ENCODE data around the gene ZCCHC3. TPM values are rescaled to one million over a fixed set of nuclear protein-coding genes. Genes with fewer than 3 reads are reported as not detected.
"Not testable (repeated sequence)": the region's sequence is repeated elsewhere in the genome, so short reads cannot be mapped to it uniquely, and the experiment has no call there.

The ZCCHC3 gene
- total RNA-seq, result 10 to 100 TPM; 21.3 to 21.6 TPM

- Mint-ChIP-seq H3K4me3 (peak within 1 kb of the TSS; percentile 99 to 100), H3K27me3 (ENCODE audit: low read depth) (no peaks in the 10 kb centered on the region), H3K27ac (peak within 1 kb of the TSS; percentile 99), H3K36me3 (ENCODE audit: insufficient read depth in 2 of 2) (peaks cover 8 to 21% of the 10 kb centered on the region in 2 donors), H3K9me3 (no peaks in the 10 kb centered on the region), H3K4me1 (ENCODE audit: low read depth) (peaks cover 52% of the 10 kb centered on the region)
- DNase-seq (peak; percentile 91), ATAC-seq (replicated peaks in 1 of 2) (peak; percentile 88 to 90)
Observed at GRCh38 chr20:297098-297924, at the start of gene ZCCHC3. ZCCHC3 (plus strand) TSS chr20:297570; CDS start chr20:297587, 17 bp downstream.

- no peak for ATAC-seq (replicated peaks in 1 of 2)
- DNase-seq, result no peak
- no peaks in the 10 kb centered on the region for H3K27me3 Mint-ChIP-seq (ENCODE audit: low read depth)
- peaks cover 6% of the 10 kb centered on the region for H3K4me1 Mint-ChIP-seq (ENCODE audit: low read depth)
- H3K4me3 Mint-ChIP-seq, result no peak overlapping the region
- peaks cover 0 to 1% of the 10 kb centered on the region in 2 donors for H3K9me3 Mint-ChIP-seq
- no peaks in the 10 kb centered on the region for H3K36me3 Mint-ChIP-seq (ENCODE audit: insufficient read depth in 2 of 2)
- no peak overlapping the region for H3K27ac Mint-ChIP-seq
Observed at GRCh38 chr20:251354-251753, 46.0 kb upstream of the ZCCHC3 start.

DNA sequence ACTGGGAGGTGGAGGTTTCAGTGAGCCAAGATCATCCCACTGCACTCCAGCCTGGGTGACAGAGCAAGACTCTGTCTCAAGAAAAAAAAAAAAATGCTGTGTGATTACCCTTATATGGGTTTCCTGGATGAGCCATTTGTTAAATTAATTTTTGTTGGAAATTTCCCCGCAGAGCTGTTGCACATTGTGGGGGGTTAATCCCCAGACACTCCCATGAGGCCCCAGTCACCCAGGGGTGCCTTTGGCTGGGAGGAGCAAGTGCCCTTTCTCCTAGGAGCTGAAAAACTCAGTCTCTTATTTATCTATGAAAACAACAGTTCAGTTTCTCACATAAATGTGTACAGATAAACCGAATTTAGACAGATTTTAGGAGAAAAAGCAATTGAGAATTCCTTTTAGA lies 44.6 kb upstream of the ZCCHC3 start:
- Mint-ChIP-seq H3K27me3 (ENCODE audit: low read depth) (no peaks in the 10 kb centered on the region), H3K27ac (no peak overlapping the region), H3K4me3 (no peak overlapping the region), H3K9me3 (no peaks in the 10 kb centered on the region), H3K36me3 (ENCODE audit: insufficient read depth in 2 of 2) (no peaks in the 10 kb centered on the region), H3K4me1 (ENCODE audit: low read depth) (peaks cover 8% of the 10 kb centered on the region)
- DNase-seq (no peak), ATAC-seq (replicated peaks in 1 of 2) (no peak)

DNA sequence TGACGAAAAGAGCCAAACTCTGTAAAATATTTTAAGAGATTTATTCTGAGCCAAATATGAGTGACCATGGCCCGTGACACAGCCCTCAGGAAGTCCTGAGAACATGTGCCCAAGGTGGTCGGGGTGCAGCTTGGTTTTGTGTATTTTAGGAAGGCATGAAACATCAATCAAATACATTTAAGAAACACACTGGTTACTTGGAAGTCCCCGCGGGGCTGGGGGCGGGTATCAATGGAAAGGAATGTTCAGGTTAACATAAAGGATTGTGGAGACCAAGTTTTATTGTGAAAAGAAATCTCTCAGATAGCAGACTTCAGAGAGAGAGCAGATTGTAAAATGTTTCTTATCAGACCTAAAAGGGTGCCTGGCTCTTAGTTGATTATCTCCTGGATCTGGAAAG lies 43.9 kb upstream of the ZCCHC3 start:
- peaks cover 15% of the 10 kb centered on the region for H3K4me1 Mint-ChIP-seq (ENCODE audit: low read depth)
- H3K36me3 Mint-ChIP-seq (ENCODE audit: insufficient read depth in 2 of 2); H3K4me3 Mint-ChIP-seq; H3K9me3 Mint-ChIP-seq; H3K27me3 Mint-ChIP-seq (ENCODE audit: low read depth); H3K27ac Mint-ChIP-seq; DNase-seq; ATAC-seq (replicated peaks in 1 of 2): not testable (repeated sequence)

GRCh38 chr20:257419-257818 lies 40.0 kb upstream of the ZCCHC3 start, which contains the start of gene DEFB132:
DEFB132 (plus strand) TSS chr20:257724; CDS start chr20:257779, 55 bp downstream.
- Mint-ChIP-seq H3K36me3 (ENCODE audit: insufficient read depth in 2 of 2) (no peaks in the 10 kb centered on the region), H3K27ac (no peak within 1 kb of the TSS), H3K27me3 (ENCODE audit: low read depth) (peaks cover 10% of the 10 kb centered on the region), H3K4me3 (peak within 1 kb of the TSS in 1 of 2 donors; percentile 56), H3K9me3 (no peaks in the 10 kb centered on the region), H3K4me1 (ENCODE audit: low read depth) (peaks cover 21% of the 10 kb centered on the region)
- ATAC-seq (replicated peaks in 1 of 2), result no peak
- no peak for DNase-seq

GRCh38 chr20:258269-258858 lies 39.0 kb upstream of the ZCCHC3 start:
- Mint-ChIP-seq H3K9me3 (no peaks in the 10 kb centered on the region), H3K27me3 (ENCODE audit: low read depth) (peaks cover 10% of the 10 kb centered on the region), H3K36me3 (ENCODE audit: insufficient read depth in 2 of 2) (no peaks in the 10 kb centered on the region), H3K4me3 (peak overlapping the region in 1 of 2 donors; percentile 56), H3K27ac (no peak overlapping the region), H3K4me1 (ENCODE audit: low read depth) (peaks cover 21% of the 10 kb centered on the region)
- DNase-seq, result no peak
- peak; percentile 76 to 87 for ATAC-seq (replicated peaks in 1 of 2)

GRCh38 chr20:258963-259362 lies 38.4 kb upstream of the ZCCHC3 start:
- Mint-ChIP-seq H3K9me3 (no peaks in the 10 kb centered on the region), H3K4me3 (peak overlapping the region in 1 of 2 donors; percentile 56), H3K27me3 (ENCODE audit: low read depth) (peaks cover 10% of the 10 kb centered on the region), H3K36me3 (ENCODE audit: insufficient read depth in 2 of 2) (no peaks in the 10 kb centered on the region), H3K27ac (no peak overlapping the region), H3K4me1 (ENCODE audit: low read depth) (peaks cover 21% of the 10 kb centered on the region)
- ATAC-seq (replicated peaks in 1 of 2) (peak; percentile 45 to 66), DNase-seq (no peak)

DNA sequence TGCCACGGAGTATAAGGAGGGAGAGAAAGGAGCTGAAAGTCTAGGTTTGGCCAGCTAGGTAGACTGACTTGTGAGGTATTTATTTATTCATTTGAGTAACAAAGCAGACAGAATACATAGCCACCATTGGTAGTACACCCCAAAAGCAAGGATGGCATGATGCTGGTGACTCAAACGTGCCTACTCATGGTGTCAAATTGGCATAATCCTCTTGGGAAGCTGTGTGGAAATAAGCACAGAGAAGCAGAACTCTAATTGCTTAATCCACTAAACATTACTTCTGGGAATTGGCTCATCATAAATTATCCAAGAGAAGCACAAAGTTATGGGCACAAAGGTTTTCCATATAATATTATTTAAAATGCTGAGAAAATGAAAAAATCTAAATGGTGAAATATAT lies 37.4 kb upstream of the ZCCHC3 start:
- Mint-ChIP-seq H3K27ac (no peak overlapping the region), H3K4me1 (ENCODE audit: low read depth) (peaks cover 21% of the 10 kb centered on the region), H3K36me3 (ENCODE audit: insufficient read depth in 2 of 2) (no peaks in the 10 kb centered on the region), H3K9me3 (no peaks in the 10 kb centered on the region), H3K4me3 (no peak overlapping the region), H3K27me3 (ENCODE audit: low read depth) (peaks cover 10% of the 10 kb centered on the region)
- no peak for DNase-seq
- ATAC-seq (replicated peaks in 1 of 2), result no peak

DNA sequence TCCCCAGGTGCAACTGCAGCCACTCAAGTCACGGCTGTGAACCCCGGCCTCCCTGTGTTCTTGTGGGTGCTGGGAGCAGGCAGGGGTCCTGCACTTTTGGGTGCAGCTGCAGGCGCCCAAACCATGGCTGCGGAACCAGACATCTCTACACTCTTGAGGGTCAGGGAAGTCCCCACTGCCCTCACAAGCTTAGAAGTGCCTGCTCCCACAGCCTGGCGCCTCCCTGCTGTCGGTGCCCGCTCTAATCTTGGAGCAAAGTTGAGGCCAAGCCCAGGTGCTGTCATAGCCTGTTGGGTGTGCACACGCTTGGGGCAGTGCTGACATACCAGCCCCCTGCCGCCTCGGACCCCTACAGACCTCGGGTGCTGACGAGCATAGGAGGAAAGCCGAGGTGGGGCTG lies 33.7 kb upstream of the ZCCHC3 start:
- DNase-seq (no peak), ATAC-seq (replicated peaks in 1 of 2) (no peak)
- H3K27ac Mint-ChIP-seq, result no peak overlapping the region
- H3K4me1 Mint-ChIP-seq (ENCODE audit: low read depth), result peaks cover 24% of the 10 kb centered on the region
- no peak overlapping the region for H3K4me3 Mint-ChIP-seq
- no peaks in the 10 kb centered on the region for H3K36me3 Mint-ChIP-seq (ENCODE audit: insufficient read depth in 2 of 2)
- peaks cover 15% of the 10 kb centered on the region for H3K27me3 Mint-ChIP-seq (ENCODE audit: low read depth)
- H3K9me3 Mint-ChIP-seq, result no peaks in the 10 kb centered on the region

DNA sequence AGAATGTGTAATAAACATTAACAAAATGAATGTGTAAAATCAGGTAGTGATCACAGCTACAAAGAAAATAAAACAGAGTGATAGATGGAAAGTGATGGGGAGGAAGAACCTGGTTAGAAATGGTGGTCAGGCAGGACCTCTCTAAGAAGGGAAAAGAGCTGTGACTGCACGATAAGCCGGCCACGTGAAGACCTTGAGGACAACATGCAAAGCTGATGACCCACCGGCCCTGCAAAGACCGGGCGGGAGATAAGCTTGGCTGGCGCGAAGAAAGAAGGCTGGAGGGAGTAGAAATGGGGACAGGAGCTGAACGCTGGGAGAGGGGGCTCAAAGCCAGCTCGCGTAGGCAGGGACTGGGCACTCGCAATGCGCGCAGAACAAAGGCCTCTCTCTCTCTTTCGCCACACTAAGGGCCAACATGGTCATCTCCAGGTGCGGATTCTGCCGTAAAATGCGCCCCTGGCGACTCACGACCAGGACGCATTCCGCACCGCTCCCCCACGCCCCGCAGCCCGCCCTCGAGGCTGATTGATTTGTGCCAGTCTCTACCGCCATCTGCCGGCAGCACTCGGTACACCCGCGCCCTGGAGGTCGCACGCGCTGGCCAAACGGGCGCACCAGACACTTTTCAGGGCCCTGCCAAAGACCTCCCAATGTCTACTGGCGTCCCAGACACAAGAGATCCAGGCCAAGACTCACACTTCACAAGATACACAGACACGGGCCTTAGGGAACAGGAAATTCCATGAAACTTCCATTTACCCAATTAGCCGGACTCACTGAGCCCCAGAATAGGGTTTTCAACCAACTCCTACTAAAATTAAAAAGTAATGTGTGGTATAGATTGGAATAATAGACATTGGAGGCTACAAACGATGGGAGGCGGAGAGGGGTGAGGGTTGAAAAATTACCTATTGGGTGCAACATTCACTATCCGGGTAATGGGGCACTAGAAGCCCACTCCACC lies 30.5 kb upstream of the ZCCHC3 start:
- peak; percentile 91 to 93 for DNase-seq
- peak overlapping the region; percentile 87 to 92 for H3K4me3 Mint-ChIP-seq
- H3K27ac Mint-ChIP-seq, result peak overlapping the region; percentile 1
- H3K36me3 Mint-ChIP-seq (ENCODE audit: insufficient read depth in 2 of 2), result no peaks in the 10 kb centered on the region
- no peaks in the 10 kb centered on the region for H3K9me3 Mint-ChIP-seq
- peaks cover 5% of the 10 kb centered on the region for H3K27me3 Mint-ChIP-seq (ENCODE audit: low read depth)
- ATAC-seq (replicated peaks in 1 of 2), result peak; percentile 94 to 95
- peaks cover 14% of the 10 kb centered on the region for H3K4me1 Mint-ChIP-seq (ENCODE audit: low read depth)

GRCh38 chr20:270517-270916 lies 26.9 kb upstream of the ZCCHC3 start:
- DNase-seq, result no peak
- no peak for ATAC-seq (replicated peaks in 1 of 2)
- Mint-ChIP-seq H3K27ac (no peak overlapping the region), H3K9me3 (no peaks in the 10 kb centered on the region), H3K4me1 (ENCODE audit: low read depth) (peaks cover 14% of the 10 kb centered on the region), H3K4me3 (no peak overlapping the region), H3K27me3 (ENCODE audit: low read depth) (peaks cover 5% of the 10 kb centered on the region), H3K36me3 (ENCODE audit: insufficient read depth in 2 of 2) (no peaks in the 10 kb centered on the region)

DNA sequence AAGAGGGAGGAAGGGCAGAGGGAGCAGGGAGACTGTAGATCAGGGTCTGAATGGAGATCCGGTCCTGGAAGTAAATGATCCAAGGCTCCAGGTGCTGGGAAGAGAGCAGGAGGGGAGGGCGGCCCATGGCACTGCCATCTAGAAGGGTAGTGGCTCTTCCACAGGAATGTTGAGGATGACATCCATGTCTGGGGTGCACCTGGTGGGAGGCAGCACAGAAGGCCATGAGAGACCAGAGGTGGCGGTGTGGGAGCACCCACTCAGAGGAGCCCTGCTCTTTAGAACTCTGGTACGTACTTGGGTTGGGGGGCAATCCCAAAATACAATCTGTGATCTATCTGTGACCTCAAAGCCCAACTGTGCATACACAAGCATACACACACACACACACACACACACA lies 26.3 kb upstream of the ZCCHC3 start:
- Mint-ChIP-seq H3K9me3 (no peaks in the 10 kb centered on the region), H3K4me1 (ENCODE audit: low read depth) (peaks cover 11% of the 10 kb centered on the region), H3K27me3 (ENCODE audit: low read depth) (peaks cover 4% of the 10 kb centered on the region), H3K4me3 (no peak overlapping the region), H3K27ac (no peak overlapping the region), H3K36me3 (ENCODE audit: insufficient read depth in 2 of 2) (no peaks in the 10 kb centered on the region)
- DNase-seq, result no peak
- ATAC-seq (replicated peaks in 1 of 2), result no peak

- no peak for DNase-seq
Observed at GRCh38 chr20:271528-271927, 25.8 kb upstream of the ZCCHC3 start.

More at GRCh38 chr20:271528-271927, 25.8 kb upstream of the ZCCHC3 start:
- Mint-ChIP-seq H3K36me3 (ENCODE audit: insufficient read depth in 2 of 2) (no peaks in the 10 kb centered on the region), H3K4me1 (ENCODE audit: low read depth) (peaks cover 6% of the 10 kb centered on the region), H3K9me3 (no peaks in the 10 kb centered on the region), H3K27me3 (ENCODE audit: low read depth) (no peaks in the 10 kb centered on the region), H3K27ac (no peak overlapping the region), H3K4me3 (no peak overlapping the region)
- no peak for ATAC-seq (replicated peaks in 1 of 2)
